Fibroblast of lung (primary cell): ENCODE data around the gene UTP20. TPM values are rescaled to one million over a fixed set of nuclear protein-coding genes. Genes with fewer than 3 reads are reported as not detected.
A peak's percentile ranks its signal among the peaks of the same experiment; 100 is the strongest.

Experiments used
- DNase-seq, 2 donors: peaks; one replicate each; pipeline versions ENCODE4 v3.0.0 to v3.0.0-alpha.2; 2010; ENCODE audit warnings: low read depth in 2 of 2
- H2AFZ ChIP-seq: 2 replicates; pipeline ENCODE4 v1.5.1; 2012; ENCODE audit warnings: low read length, control low read depth, inconsistent platforms
- H3K27ac ChIP-seq: 2 replicates; pipeline ENCODE4 v1.5.1; 2011; ENCODE audit warnings: low read length, control low read depth; ENCODE audit not compliant: insufficient read depth
- H3K27me3 ChIP-seq: 2 replicates; pipeline ENCODE4 v1.5.1; 2011; ENCODE audit warnings: mild to moderate bottlenecking, low read length; ENCODE audit not compliant: control insufficient read depth, insufficient read depth
- H3K36me3 ChIP-seq: 2 replicates; pipeline ENCODE4 v1.5.1; 2011; ENCODE audit warnings: low read length; ENCODE audit not compliant: control insufficient read depth, insufficient read depth
- H3K4me1 ChIP-seq: 2 replicates; pipeline ENCODE4 v1.5.1; 2011; ENCODE audit warnings: low read length; ENCODE audit not compliant: control insufficient read depth, insufficient read depth; ENCODE audit errors: extremely low read depth
- H3K4me2 ChIP-seq: 2 replicates; pipeline ENCODE4 v1.5.1; 2011; ENCODE audit warnings: low read length, control low read depth; ENCODE audit not compliant: insufficient read depth; ENCODE audit errors: extremely low read depth
- H3K4me3 ChIP-seq, 4 experiments: fragments of 200-600 bp in 1 of 4; sonication (generic) in 1 of 4; replicated peaks in 1 of 4; 2 replicates each; pipeline ENCODE4 v1.5.1; 2011 to 2016; ENCODE audit warnings: low read length in 4 of 4, low read depth in 3 of 4, mild to moderate bottlenecking in 3 of 4, control low read depth in 2 of 4, inconsistent platforms in 1 of 4, mixed read lengths in 1 of 4; ENCODE audit not compliant: insufficient read depth in 1 of 4; ENCODE audit errors: control extremely low read depth in 1 of 4
- H3K79me2 ChIP-seq: 2 replicates; pipeline ENCODE4 v1.5.1; 2012; ENCODE audit warnings: mild to moderate bottlenecking, low read length, inconsistent platforms; ENCODE audit not compliant: control insufficient read depth, insufficient read depth
- H3K9ac ChIP-seq: 2 replicates; pipeline ENCODE4 v1.5.1; 2011; ENCODE audit warnings: mild to moderate bottlenecking, low read length, control low read depth; ENCODE audit not compliant: insufficient read depth
- H3K9me3 ChIP-seq: 2 replicates; pipeline ENCODE4 v1.5.1; 2012; ENCODE audit warnings: low read depth, low read length; ENCODE audit not compliant: control insufficient read depth, insufficient read depth
- H4K20me1 ChIP-seq: 2 replicates; pipeline ENCODE4 v1.5.1; 2011; ENCODE audit warnings: low read length; ENCODE audit not compliant: control insufficient read depth, insufficient read depth; ENCODE audit errors: extremely low read depth
- EZH2 ChIP-seq: IDR thresholded peaks from 2 replicates; pipeline ENCODE4 v1.5.1; 2012; ENCODE audit warnings: low read length, control low read depth, mild to moderate bottlenecking; ENCODE audit errors: missing control alignments
- polyA plus RNA-seq, 2 donors: library from polyadenylated mRNA; depleted of rRNA in 1 of 2; stranded (reverse) in 1 of 2; unstranded in 1 of 2; fragments of >200 nt; gene quantifications; 2 replicates each; pipeline ENCODE4 v1.2.1, GENCODE V29; 2011 to 2012; ENCODE audit warnings: missing spikeins in 1 of 2
- total RNA-seq: library from RNA; depleted of rRNA; stranded (reverse); fragments of >200 nt; gene quantifications from 2 replicates; pipeline ENCODE4 v1.2.1, GENCODE V29; 2014
- TF ChIP-seq, protein P1 (sequence below), 2 donors: IDR thresholded peaks in 1 of 2; conservative IDR thresholded peaks in 1 of 2; 1 replicate in 1 of 2; 2 replicates in 1 of 2; pipeline ENCODE4 v1.5.1; 2011 to 2012; ENCODE audit warnings: low read length in 2 of 2, control low read depth in 1 of 2, inconsistent platforms in 1 of 2, low read depth in 1 of 2, mild to moderate bottlenecking in 1 of 2

The UTP20 gene
- total and polyA plus RNA-seq, 2 donors (not counting 1 experiment from before 2014, with no cell fraction given), result 13.3 to 13.7 TPM

DNA sequence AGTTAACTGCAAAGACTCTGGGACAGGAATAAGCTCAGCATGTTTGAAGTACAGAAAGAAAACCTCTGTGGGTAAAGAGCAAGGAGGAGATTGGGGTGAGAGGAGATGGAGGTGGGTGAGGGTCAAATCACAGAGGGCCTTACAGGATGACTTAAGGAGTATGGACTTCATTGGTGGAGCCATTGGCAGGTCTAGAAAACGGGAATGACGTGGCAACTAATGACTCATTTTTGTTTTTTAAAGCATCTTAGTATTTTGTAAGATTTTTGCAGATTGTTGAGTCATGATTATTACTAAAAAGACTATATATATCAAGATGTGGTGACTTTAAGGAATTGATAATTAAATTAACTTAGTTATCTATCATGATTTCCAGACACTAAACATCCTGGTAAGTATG is 18.5 kb downstream of the UTP20 start:
- H3K36me3 ChIP-seq, result peaks cover 3% of the 10 kb centered on the region
- no peaks in the 10 kb centered on the region for H3K79me2 ChIP-seq
- peaks cover 4% of the 10 kb centered on the region for H3K4me1 ChIP-seq
- no peaks in the 10 kb centered on the region for H3K27me3 ChIP-seq
- peak overlapping the region; percentile 2 for H2AFZ ChIP-seq
- H3K4me2 ChIP-seq, result no peak overlapping the region
- H3K27ac ChIP-seq, result peak overlapping the region; percentile 38
- H4K20me1 ChIP-seq, result no peaks in the 10 kb centered on the region
- TF ChIP-seq, protein P1, sequence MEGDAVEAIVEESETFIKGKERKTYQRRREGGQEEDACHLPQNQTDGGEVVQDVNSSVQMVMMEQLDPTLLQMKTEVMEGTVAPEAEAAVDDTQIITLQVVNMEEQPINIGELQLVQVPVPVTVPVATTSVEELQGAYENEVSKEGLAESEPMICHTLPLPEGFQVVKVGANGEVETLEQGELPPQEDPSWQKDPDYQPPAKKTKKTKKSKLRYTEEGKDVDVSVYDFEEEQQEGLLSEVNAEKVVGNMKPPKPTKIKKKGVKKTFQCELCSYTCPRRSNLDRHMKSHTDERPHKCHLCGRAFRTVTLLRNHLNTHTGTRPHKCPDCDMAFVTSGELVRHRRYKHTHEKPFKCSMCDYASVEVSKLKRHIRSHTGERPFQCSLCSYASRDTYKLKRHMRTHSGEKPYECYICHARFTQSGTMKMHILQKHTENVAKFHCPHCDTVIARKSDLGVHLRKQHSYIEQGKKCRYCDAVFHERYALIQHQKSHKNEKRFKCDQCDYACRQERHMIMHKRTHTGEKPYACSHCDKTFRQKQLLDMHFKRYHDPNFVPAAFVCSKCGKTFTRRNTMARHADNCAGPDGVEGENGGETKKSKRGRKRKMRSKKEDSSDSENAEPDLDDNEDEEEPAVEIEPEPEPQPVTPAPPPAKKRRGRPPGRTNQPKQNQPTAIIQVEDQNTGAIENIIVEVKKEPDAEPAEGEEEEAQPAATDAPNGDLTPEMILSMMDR (conservative IDR thresholded peaks at IDR 0.05 in 1 of 2, IDR thresholded peaks at IDR 0.05 in 1 of 2; ENCODE audit: low read depth in 1 of 2, low read length in 2 of 2), result no peak
- TF ChIP-seq EZH2, result no peak
- no peaks in the 10 kb centered on the region for H3K9me3 ChIP-seq
- H3K4me3 ChIP-seq, result no peak overlapping the region
- peak; percentile 76 to 87 for DNase-seq
- no peak overlapping the region for H3K9ac ChIP-seq

DNA sequence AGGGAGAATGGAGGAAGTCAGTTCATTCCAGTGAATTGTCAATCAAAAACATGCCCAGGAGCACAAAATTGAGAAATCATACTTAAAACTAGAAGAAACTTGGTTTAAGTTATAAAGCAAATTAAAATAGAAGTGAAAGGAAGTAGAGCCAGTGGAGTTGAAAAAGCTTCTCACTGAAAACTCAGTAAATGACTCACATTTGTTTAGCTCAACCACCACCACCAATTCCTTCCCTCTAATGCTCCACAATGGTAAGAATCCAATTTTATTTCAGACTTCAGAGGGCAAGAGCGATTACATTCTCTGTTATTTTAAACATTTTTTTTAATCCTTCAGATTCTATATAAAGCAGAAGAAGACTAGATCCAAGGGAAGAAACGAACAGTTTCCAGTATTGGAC is 19.4 kb downstream of the UTP20 start:
- Histone ChIP-seq H3K36me3 (peaks cover 3% of the 10 kb centered on the region), H3K79me2 (no peaks in the 10 kb centered on the region), H3K27ac (peak overlapping the region; percentile 38), H2AFZ (no peak overlapping the region), H3K4me2 (no peak overlapping the region), H3K4me1 (peaks cover 4% of the 10 kb centered on the region), H3K9ac (no peak overlapping the region), H4K20me1 (no peaks in the 10 kb centered on the region), H3K27me3 (no peaks in the 10 kb centered on the region), H3K4me3 (no peak overlapping the region), H3K9me3 (no peaks in the 10 kb centered on the region)
- TF ChIP-seq, protein P1 (conservative IDR thresholded peaks at IDR 0.05 in 1 of 2, IDR thresholded peaks at IDR 0.05 in 1 of 2; ENCODE audit: low read depth in 1 of 2, low read length in 2 of 2), result no peak
- TF ChIP-seq EZH2, result no peak
- peak; percentile 18 to 32 for DNase-seq

DNA sequence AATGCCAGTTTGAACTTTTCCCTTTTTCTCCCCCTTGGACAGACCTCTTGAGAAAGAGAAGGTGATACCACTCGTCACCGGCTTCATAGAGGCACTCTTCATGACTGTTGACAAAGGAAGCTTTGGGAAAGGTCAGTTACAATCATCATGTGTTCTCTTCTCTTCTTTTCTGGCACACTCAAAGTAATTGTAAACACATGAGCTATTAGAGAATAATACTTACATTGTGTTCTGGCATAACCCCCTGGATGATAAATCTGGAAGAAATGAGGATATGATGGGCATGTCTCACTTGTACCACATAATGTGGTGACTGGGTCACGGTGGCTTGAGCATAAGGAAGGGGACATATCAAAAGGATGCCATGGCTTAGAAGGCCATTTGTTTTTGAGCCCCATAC is 20.0 kb downstream of the UTP20 start:
- H4K20me1 ChIP-seq, result no peaks in the 10 kb centered on the region
- peaks cover 4% of the 10 kb centered on the region for H3K4me1 ChIP-seq
- H3K9me3 ChIP-seq, result no peaks in the 10 kb centered on the region
- peak overlapping the region; percentile 38 for H3K27ac ChIP-seq
- H3K36me3 ChIP-seq, result peaks cover 3% of the 10 kb centered on the region
- no peaks in the 10 kb centered on the region for H3K27me3 ChIP-seq
- TF ChIP-seq, protein P1 (conservative IDR thresholded peaks at IDR 0.05 in 1 of 2, IDR thresholded peaks at IDR 0.05 in 1 of 2; ENCODE audit: low read depth in 1 of 2, low read length in 2 of 2), result no peak
- TF ChIP-seq EZH2, result no peak
- no peak overlapping the region for H3K9ac ChIP-seq
- DNase-seq, result peak in 1 of 2 donors; percentile 2
- H3K79me2 ChIP-seq, result no peaks in the 10 kb centered on the region
- H3K4me2 ChIP-seq, result no peak overlapping the region
- no peak overlapping the region for H3K4me3 ChIP-seq
- H2AFZ ChIP-seq, result no peak overlapping the region
